Measurements from ENCODE around the gene FAM53B. TPM values are rescaled to one million over a fixed set of nuclear protein-coding genes. Genes with fewer than 3 reads are reported as not detected.

Gene FAM53B
- total RNA-seq, 4 donors from 2014 or later, result 60.8 to 84.8 (median 78.8) TPM

GRCh38 chr10:124727361-124727960 lies 16.7 kb downstream of the FAM53B start:
- H3K4me3 ChIP-seq, result no peak overlapping the region
- no peaks in the 10 kb centered on the region for H3K27me3 ChIP-seq
- no peak for DNase-seq (ENCODE audit: low spot score in 2 of 2)
- TF ChIP-seq CTCF (IDR thresholded peaks at IDR 0.05), result no peak
- no peak for TF ChIP-seq POLR2A (IDR thresholded peaks at IDR 0.05)
- peaks cover 2 to 100% (median 93%) of the 10 kb centered on the region in 4 donors for H3K4me1 ChIP-seq
- H3K36me3 ChIP-seq, result no peaks in the 10 kb centered on the region
- 59 to 68% methylated on average over 6 of the region's 6 CpGs for WGBS, 2 donors
- no peaks in the 10 kb centered on the region for H3K9me3 ChIP-seq
- peak overlapping the region; percentile 83 to 98 (median 91) for H3K27ac ChIP-seq

DNA sequence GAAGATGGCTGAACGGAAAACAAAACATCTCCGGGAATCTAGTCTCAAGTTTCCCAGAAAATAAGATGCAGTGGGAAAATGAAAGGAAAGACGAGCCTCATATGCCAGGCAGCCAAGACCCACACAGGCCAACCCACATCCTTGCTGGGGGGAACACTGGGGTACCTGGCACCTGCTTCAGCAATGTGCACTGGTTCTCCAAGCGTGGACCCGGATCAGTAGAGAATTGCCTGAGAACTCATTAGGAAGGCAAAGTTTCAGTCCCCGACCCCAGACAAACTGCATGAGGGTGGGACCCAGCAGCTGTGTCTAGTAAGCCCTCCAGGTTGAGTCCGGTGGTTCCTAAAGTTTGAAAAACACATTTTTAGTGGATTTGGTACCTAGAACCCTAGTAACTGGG lies 18.4 kb downstream of the FAM53B start:
- no peak for DNase-seq (ENCODE audit: low spot score in 2 of 2)
- WGBS, 2 donors, result 81 to 87% methylated on average over 7 of the region's 7 CpGs
- Histone ChIP-seq H3K27ac (peak overlapping the region; percentile 83 to 98 (median 91)), H3K4me3 (no peak overlapping the region), H3K4me1 (peaks cover 2 to 100% (median 95%) of the 10 kb centered on the region in 4 donors), H3K27me3 (no peaks in the 10 kb centered on the region), H3K36me3 (no peaks in the 10 kb centered on the region), H3K9me3 (no peaks in the 10 kb centered on the region)
- TF ChIP-seq POLR2A (IDR thresholded peaks at IDR 0.05) (no peak), CTCF (IDR thresholded peaks at IDR 0.05) (no peak), EP300 (IDR thresholded peaks at IDR 0.05) (no peak)

GRCh38 chr10:124725171-124725631 lies 19.0 kb downstream of the FAM53B start:
- Histone ChIP-seq H3K4me3 (no peak overlapping the region), H3K4me1 (peaks cover 2 to 100% (median 98%) of the 10 kb centered on the region in 4 donors), H3K27me3 (no peaks in the 10 kb centered on the region), H3K27ac (peak overlapping the region; percentile 83 to 98 (median 91)), H3K9me3 (no peaks in the 10 kb centered on the region), H3K36me3 (no peaks in the 10 kb centered on the region)
- 83 to 86% methylated on average over 9 of the region's 9 CpGs for WGBS, 2 donors
- no peak for TF ChIP-seq CTCF (IDR thresholded peaks at IDR 0.05)
- TF ChIP-seq EP300 (IDR thresholded peaks at IDR 0.05), result no peak
- no peak for TF ChIP-seq POLR2A (IDR thresholded peaks at IDR 0.05)
- no peak for DNase-seq (ENCODE audit: low spot score in 2 of 2)

DNA sequence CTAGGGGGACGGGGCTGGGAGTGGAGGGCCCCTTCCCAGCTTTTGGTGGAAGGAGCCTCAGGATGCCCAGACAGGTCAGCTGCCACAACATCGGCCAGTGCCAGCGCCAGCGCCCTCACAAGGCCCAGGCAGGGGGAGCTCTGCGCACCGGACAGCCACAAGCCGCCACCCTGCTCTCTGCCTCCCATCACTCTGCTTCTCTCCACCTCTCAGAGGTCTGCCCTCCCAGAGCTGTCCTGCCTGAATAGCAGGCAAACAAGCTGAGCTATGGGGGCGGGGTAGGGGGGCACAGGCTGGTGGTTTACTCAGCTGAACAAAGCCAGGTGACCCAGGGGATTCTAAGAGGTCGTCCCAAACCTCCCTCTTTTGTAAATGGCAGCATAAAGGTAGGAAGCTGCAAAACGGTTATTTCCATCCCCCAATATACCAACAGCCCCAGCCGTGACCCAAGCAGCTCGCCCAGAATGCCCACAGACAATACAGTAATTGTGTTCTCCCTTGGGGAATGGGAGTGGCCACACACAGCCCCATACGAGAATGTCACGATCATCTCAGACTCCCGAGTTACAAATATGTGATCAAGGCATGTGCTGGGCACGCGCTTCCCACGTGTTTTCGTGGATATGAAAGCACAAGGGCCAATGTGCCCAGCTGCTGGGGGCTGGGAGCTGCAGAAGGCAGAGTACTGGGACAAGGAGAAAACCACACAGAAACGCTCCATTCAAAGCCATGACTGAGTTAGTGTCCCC lies 19.7 kb downstream of the FAM53B start:
- no peak for DNase-seq (ENCODE audit: low spot score in 2 of 2)
- Histone ChIP-seq H3K27me3 (no peaks in the 10 kb centered on the region), H3K27ac (peak overlapping the region; percentile 83 to 98 (median 91)), H3K36me3 (no peaks in the 10 kb centered on the region), H3K9me3 (no peaks in the 10 kb centered on the region), H3K4me3 (peak overlapping the region in 1 of 4 donors; percentile 7), H3K4me1 (peaks cover 2 to 100% (median 100%) of the 10 kb centered on the region in 4 donors)
- WGBS, 2 donors, result 36 to 47% methylated on average over 20 of the region's 20 CpGs
- peak; percentile 97 to 100 for TF ChIP-seq EP300 (IDR thresholded peaks at IDR 0.05)
- peak; percentile 11 to 44 for TF ChIP-seq POLR2A (IDR thresholded peaks at IDR 0.05)
- TF ChIP-seq CTCF (IDR thresholded peaks at IDR 0.05), result peak in 3 of 5 experiments; percentile 4 to 17 (median 15)

GRCh38 chr10:124723826-124724225 lies 20.4 kb downstream of the FAM53B start:
- no peaks in the 10 kb centered on the region for H3K9me3 ChIP-seq
- H3K4me3 ChIP-seq, result no peak overlapping the region
- 30 to 33% methylated on average over 9 of the region's 9 CpGs for WGBS, 2 donors
- no peaks in the 10 kb centered on the region for H3K36me3 ChIP-seq
- peaks cover 2 to 100% (median 100%) of the 10 kb centered on the region in 4 donors for H3K4me1 ChIP-seq
- no peaks in the 10 kb centered on the region for H3K27me3 ChIP-seq
- TF ChIP-seq POLR2A (IDR thresholded peaks at IDR 0.05) (no peak), CTCF (IDR thresholded peaks at IDR 0.05) (no peak), EP300 (IDR thresholded peaks at IDR 0.05) (no peak)
- peak overlapping the region; percentile 79 to 98 (median 90) for H3K27ac ChIP-seq
- no peak for DNase-seq (ENCODE audit: low spot score in 2 of 2)

Measured in tibial nerve (tissue), 4 donors.